ENCODE data around the gene KCNT2. TPM values are rescaled to one million over a fixed set of nuclear protein-coding genes. Genes with fewer than 3 reads are reported as not detected.

Gene KCNT2
- total RNA-seq, 1 donor from 2014 or later: 29.8 TPM

DNA sequence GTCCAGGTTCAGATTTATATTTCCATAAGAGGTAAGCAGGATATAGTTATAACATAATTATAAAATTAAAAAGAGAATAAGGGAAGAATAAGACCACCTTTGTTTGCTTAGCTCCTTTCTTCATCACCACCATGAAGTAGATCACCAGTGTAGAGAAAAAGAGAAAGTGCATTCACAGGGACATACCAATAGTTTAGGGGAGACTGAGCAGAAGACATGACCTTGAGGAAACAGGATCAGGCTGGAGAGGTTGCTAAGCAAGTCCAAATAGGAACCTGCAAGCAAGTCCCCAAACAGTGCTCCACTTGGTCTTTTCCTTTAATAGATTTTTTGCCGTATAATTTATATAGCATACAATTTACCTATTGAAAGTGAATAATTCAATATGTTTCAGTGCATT, 63.0 kb downstream of the KCNT2 start:
- Histone ChIP-seq H3K4me3 (no peak overlapping the region), H2AFZ (replicated peaks) (no peak overlapping the region), H4K20me1 (ENCODE audit: low read depth) (peaks cover 5% of the 10 kb centered on the region), H3K9me3 (ENCODE audit: low read depth) (no peaks in the 10 kb centered on the region), H3K27ac (no peak overlapping the region), H3F3A (ENCODE audit: low read depth) (no peaks in the 10 kb centered on the region), H3K4me1 (no peaks in the 10 kb centered on the region), H3K4me2 (no peak overlapping the region), H3K9ac (no peak overlapping the region), H3K79me2 (ENCODE audit: low read depth) (peaks cover 86% of the 10 kb centered on the region), H3K27me3 (no peaks in the 10 kb centered on the region), H3K36me3 (no peaks in the 10 kb centered on the region)
- Mint-ChIP-seq H3K4me3 (no peak overlapping the region), H3K36me3 (peaks cover 1% of the 10 kb centered on the region), H3K9me3 (peaks cover 9% of the 10 kb centered on the region), H3K27ac (no peak overlapping the region), H3K4me1 (peaks cover 4% of the 10 kb centered on the region), H3K27me3 (ENCODE audit: insufficient read depth, low read depth) (no peaks in the 10 kb centered on the region)
- DNase-seq (ENCODE audit: low spot score): no peak
- TF ChIP-seq EZH2 (IDR thresholded peaks at IDR 0.05) (no peak), EZH2phosphoT487 (IDR thresholded peaks at IDR 0.05) (no peak)
- TF ChIP-seq, protein P1, sequence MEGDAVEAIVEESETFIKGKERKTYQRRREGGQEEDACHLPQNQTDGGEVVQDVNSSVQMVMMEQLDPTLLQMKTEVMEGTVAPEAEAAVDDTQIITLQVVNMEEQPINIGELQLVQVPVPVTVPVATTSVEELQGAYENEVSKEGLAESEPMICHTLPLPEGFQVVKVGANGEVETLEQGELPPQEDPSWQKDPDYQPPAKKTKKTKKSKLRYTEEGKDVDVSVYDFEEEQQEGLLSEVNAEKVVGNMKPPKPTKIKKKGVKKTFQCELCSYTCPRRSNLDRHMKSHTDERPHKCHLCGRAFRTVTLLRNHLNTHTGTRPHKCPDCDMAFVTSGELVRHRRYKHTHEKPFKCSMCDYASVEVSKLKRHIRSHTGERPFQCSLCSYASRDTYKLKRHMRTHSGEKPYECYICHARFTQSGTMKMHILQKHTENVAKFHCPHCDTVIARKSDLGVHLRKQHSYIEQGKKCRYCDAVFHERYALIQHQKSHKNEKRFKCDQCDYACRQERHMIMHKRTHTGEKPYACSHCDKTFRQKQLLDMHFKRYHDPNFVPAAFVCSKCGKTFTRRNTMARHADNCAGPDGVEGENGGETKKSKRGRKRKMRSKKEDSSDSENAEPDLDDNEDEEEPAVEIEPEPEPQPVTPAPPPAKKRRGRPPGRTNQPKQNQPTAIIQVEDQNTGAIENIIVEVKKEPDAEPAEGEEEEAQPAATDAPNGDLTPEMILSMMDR (IDR thresholded peaks at IDR 0.05): no peak

DNA sequence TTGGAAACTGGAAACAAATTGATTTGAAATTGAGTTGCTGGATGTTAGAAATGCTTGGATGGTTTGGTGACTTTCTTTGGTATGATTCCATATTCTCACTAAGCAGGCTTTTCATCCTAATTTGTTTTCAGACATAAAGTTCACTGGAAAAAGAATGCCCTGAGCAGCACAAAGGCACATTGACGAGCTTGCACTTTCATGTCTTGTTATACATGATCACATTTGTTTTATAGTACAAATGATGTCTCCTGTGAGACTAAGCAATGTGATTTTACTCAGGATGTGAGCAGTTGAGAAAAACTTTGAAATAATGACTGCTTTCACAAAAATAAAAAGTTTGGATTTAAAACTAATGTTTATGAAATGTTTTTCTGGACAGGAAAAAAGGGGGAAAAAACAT, 63.6 kb downstream of the KCNT2 start:
- no peak for DNase-seq (ENCODE audit: low spot score)
- H3K27ac ChIP-seq: no peak overlapping the region

DNA sequence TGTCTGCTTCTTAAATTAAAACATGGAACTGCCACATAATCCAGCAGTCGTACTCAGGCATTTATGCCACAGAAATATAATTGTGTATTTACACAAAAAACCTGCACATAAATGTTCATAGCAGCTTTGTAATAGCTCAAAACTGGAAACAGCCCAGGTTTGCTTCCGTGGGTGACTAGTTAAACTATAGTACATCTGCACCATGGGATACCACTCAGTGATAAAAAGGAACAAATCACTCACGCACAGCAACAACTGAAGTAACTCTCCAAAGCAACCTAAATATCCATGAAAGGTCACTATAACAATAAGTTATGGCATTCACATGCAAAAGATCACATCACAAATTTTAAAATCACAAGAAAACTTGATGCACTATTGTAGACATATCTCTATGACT, 64.4 kb downstream of the KCNT2 start:
- no peak for DNase-seq (ENCODE audit: low spot score)
- no peak overlapping the region for H3K4me3 ChIP-seq
- peaks cover 5% of the 10 kb centered on the region for H4K20me1 ChIP-seq (ENCODE audit: low read depth)
- no peaks in the 10 kb centered on the region for H3K27me3 ChIP-seq
- no peak overlapping the region for H3K9ac ChIP-seq
- no peak overlapping the region for H3K4me2 ChIP-seq
- Mint-ChIP-seq H3K4me3 (no peak overlapping the region), H3K27me3 (ENCODE audit: insufficient read depth, low read depth) (no peaks in the 10 kb centered on the region), H3K4me1 (peaks cover 4% of the 10 kb centered on the region), H3K36me3 (peaks cover 4% of the 10 kb centered on the region), H3K27ac (no peak overlapping the region), H3K9me3 (peaks cover 10% of the 10 kb centered on the region)
- H3K9me3 ChIP-seq (ENCODE audit: low read depth): no peaks in the 10 kb centered on the region
- H3K79me2 ChIP-seq (ENCODE audit: low read depth): peaks cover 77% of the 10 kb centered on the region
- H3K27ac ChIP-seq: no peak overlapping the region
- H3K36me3 ChIP-seq: no peaks in the 10 kb centered on the region
- H3K4me1 ChIP-seq: no peaks in the 10 kb centered on the region
- H3F3A ChIP-seq (ENCODE audit: low read depth): no peaks in the 10 kb centered on the region
- no peak overlapping the region for H2AFZ ChIP-seq (replicated peaks)
- TF ChIP-seq EZH2 (IDR thresholded peaks at IDR 0.05) (no peak), EZH2phosphoT487 (IDR thresholded peaks at IDR 0.05) (no peak)
- TF ChIP-seq, protein P1 (IDR thresholded peaks at IDR 0.05): no peak

More for the DNA sequence above, 63.6 kb downstream of the KCNT2 start:
- no peak overlapping the region for H3K4me3 Mint-ChIP-seq
- TF ChIP-seq EZH2phosphoT487 (IDR thresholded peaks at IDR 0.05) (no peak), EZH2 (IDR thresholded peaks at IDR 0.05) (no peak)
- TF ChIP-seq, protein P1 (IDR thresholded peaks at IDR 0.05): no peak
- peaks cover 5% of the 10 kb centered on the region for H4K20me1 ChIP-seq (ENCODE audit: low read depth)
- H3K27ac Mint-ChIP-seq: no peak overlapping the region
- H3K4me1 Mint-ChIP-seq: peaks cover 4% of the 10 kb centered on the region
- peaks cover 12% of the 10 kb centered on the region for H3K9me3 Mint-ChIP-seq
- H3K36me3 ChIP-seq: no peaks in the 10 kb centered on the region
- no peaks in the 10 kb centered on the region for H3K27me3 Mint-ChIP-seq (ENCODE audit: insufficient read depth, low read depth)
- no peaks in the 10 kb centered on the region for H3K27me3 ChIP-seq
- H3K4me2 ChIP-seq: no peak overlapping the region
- H3K36me3 Mint-ChIP-seq: peaks cover 4% of the 10 kb centered on the region
- no peaks in the 10 kb centered on the region for H3K9me3 ChIP-seq (ENCODE audit: low read depth)
- H3K4me3 ChIP-seq: no peak overlapping the region
- H3K9ac ChIP-seq: no peak overlapping the region
- H3K4me1 ChIP-seq: no peaks in the 10 kb centered on the region
- no peaks in the 10 kb centered on the region for H3F3A ChIP-seq (ENCODE audit: low read depth)
- H3K79me2 ChIP-seq (ENCODE audit: low read depth): peaks cover 84% of the 10 kb centered on the region
- no peak overlapping the region for H2AFZ ChIP-seq (replicated peaks)

Measured in neural progenitor cell (in vitro differentiated cells).